ENCODE results near the gene AGTR1. TPM values are rescaled to one million over a fixed set of nuclear protein-coding genes. Genes with fewer than 3 reads are reported as not detected.

AGTR1 gene
- total RNA-seq, 1 experiment from 2014 or later = not detected

GRCh38 chr3:148772835-148773234 is 75.1 kb downstream of the AGTR1 start:
- Histone ChIP-seq H2BK12ac (ENCODE audit: insufficient read length, low read depth, low read length) (no peak overlapping the region), H3K79me2 (ENCODE audit: insufficient read depth, low read length) (no peaks in the 10 kb centered on the region), H3K4me1 (ENCODE audit: insufficient read depth, low read length) (no peaks in the 10 kb centered on the region), H2BK15ac (ENCODE audit: low read depth, low read length) (no peak overlapping the region), H3K4me2 (ENCODE audit: insufficient read depth, insufficient read length, low read length) (no peak overlapping the region), H3T11ph (ENCODE audit: low read length) (no peak overlapping the region), H3K14ac (ENCODE audit: insufficient read depth, low read length) (no peak overlapping the region), H2BK5ac (ENCODE audit: insufficient read length, low read length) (no peak overlapping the region), H2AFZ (ENCODE audit: low read length) (no peak overlapping the region), H3K4ac (ENCODE audit: low read depth, low read length) (no peak overlapping the region), H3K27me3 (ENCODE audit: insufficient read depth, low read length) (no peaks in the 10 kb centered on the region), H3K79me1 (ENCODE audit: insufficient read depth, low read depth, low read length, poor library complexity, severe bottlenecking) (no peaks in the 10 kb centered on the region), H4K91ac (ENCODE audit: insufficient read length, low read depth, low read length) (no peak overlapping the region), H2AK5ac (ENCODE audit: insufficient read length, low read length) (no peak overlapping the region), H3K56ac (ENCODE audit: insufficient read length, low read depth, low read length) (no peak overlapping the region), H3K23ac (ENCODE audit: insufficient read length, low read depth, low read length) (no peak overlapping the region), H3K18ac (ENCODE audit: insufficient read length, low read depth, low read length) (no peak overlapping the region), H2BK20ac (ENCODE audit: low read depth, low read length, poor library complexity, severe bottlenecking) (no peak overlapping the region), H4K20me1 (ENCODE audit: control insufficient read depth, insufficient read depth, insufficient read length) (no peaks in the 10 kb centered on the region), H3K23me2 (ENCODE audit: insufficient read length, low read depth, low read length, poor library complexity, severe bottlenecking) (no peaks in the 10 kb centered on the region), H3K27ac (ENCODE audit: insufficient read length, low read depth, low read length) (no peak overlapping the region), H2BK120ac (ENCODE audit: low read depth, low read length, poor library complexity, severe bottlenecking) (no peak overlapping the region), H4K8ac (replicated peaks; ENCODE audit: insufficient read length, low read depth, low read length) (no peak overlapping the region), H3K9me3 (ENCODE audit: control insufficient read depth, low read depth, low read length) (no peaks in the 10 kb centered on the region), H3K9ac (ENCODE audit: extremely low read depth, insufficient read length, low read length) (no peak overlapping the region), H4K5ac (ENCODE audit: insufficient read length, low read depth, low read length) (no peak overlapping the region)
- H3K27ac Mint-ChIP-seq = no peak overlapping the region
- H3K9me3 Mint-ChIP-seq = no peaks in the 10 kb centered on the region
- no peaks in the 10 kb centered on the region for H3K4me1 Mint-ChIP-seq
- TF ChIP-seq, protein P1, sequence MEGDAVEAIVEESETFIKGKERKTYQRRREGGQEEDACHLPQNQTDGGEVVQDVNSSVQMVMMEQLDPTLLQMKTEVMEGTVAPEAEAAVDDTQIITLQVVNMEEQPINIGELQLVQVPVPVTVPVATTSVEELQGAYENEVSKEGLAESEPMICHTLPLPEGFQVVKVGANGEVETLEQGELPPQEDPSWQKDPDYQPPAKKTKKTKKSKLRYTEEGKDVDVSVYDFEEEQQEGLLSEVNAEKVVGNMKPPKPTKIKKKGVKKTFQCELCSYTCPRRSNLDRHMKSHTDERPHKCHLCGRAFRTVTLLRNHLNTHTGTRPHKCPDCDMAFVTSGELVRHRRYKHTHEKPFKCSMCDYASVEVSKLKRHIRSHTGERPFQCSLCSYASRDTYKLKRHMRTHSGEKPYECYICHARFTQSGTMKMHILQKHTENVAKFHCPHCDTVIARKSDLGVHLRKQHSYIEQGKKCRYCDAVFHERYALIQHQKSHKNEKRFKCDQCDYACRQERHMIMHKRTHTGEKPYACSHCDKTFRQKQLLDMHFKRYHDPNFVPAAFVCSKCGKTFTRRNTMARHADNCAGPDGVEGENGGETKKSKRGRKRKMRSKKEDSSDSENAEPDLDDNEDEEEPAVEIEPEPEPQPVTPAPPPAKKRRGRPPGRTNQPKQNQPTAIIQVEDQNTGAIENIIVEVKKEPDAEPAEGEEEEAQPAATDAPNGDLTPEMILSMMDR (conservative IDR thresholded peaks at IDR 0.05) = no peak
- H3K27me3 Mint-ChIP-seq (ENCODE audit: low read depth) = no peaks in the 10 kb centered on the region
- H3K4me3 Mint-ChIP-seq = no peak overlapping the region
- no peaks in the 10 kb centered on the region; a peak in 1 of 7 replicates for H3K36me3 Mint-ChIP-seq (ENCODE audit: insufficient read depth in 1 of 3, low read depth in 3 of 3)
- no peak for DNase-seq

All from H9 (cell line).